ENCODE measurements around the gene KDM4B. TPM values are rescaled to one million over a fixed set of nuclear protein-coding genes. Genes with fewer than 3 reads are reported as not detected.

KDM4B gene
- total and polyA plus RNA-seq, 2 donors from 2014 or later = 6.6 to 35.7 TPM

DNA sequence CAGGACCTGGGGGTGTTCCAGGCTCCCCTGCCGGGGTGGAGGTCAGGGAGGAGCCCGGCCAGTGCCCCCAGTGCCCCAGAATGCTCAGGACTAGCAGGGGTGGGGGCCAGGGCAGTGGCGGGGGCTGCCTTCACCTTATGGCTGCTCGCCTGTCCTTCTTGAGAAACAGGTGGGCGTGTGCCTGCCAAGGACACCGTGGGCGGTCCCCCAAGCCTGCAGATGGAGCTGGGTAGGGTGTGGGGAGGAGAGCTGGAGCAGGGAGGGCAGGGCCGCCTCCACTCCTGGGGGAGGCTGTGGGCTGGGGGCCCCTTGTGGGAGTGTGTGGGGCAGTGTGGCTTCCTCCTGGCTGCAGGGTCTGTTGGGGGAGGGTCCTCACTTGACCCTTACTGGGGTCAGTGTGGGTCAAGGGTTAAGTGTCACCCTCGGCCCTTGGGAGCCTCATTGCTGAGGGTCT, 160.1 kb downstream of the KDM4B start:
- H3K4me3 ChIP-seq (ENCODE audit: low read length in 3 of 3) = no peak overlapping the region
- no peaks in the 10 kb centered on the region for H3K27me3 ChIP-seq (ENCODE audit: control insufficient read depth, insufficient read depth, low read length)
- TF ChIP-seq CTCF (IDR thresholded peaks at IDR 0.05; ENCODE audit: borderline replicate concordance, extremely low read depth, insufficient read depth) = no peak
- no peak overlapping the region for H3K9ac ChIP-seq (ENCODE audit: low read length in 3 of 3)
- no peak overlapping the region for H3K27ac ChIP-seq (ENCODE audit: low read depth in 2 of 2, low read length in 2 of 2)
- H3K9me3 ChIP-seq (ENCODE audit: control insufficient read depth in 2 of 3, insufficient read depth in 1 of 3, low read length in 3 of 3) = no peaks in the 10 kb centered on the region
- FAIRE-seq (no peak), DNase-seq (peak in 1 of 5 donors; percentile 69)
- intact Hi-C loops (cut with DNase I) = no loop called here
- H3K4me1 ChIP-seq (ENCODE audit: control insufficient read depth in 2 of 3, insufficient read depth in 2 of 3, low read depth in 1 of 3, low read length in 3 of 3) = no peaks in the 10 kb centered on the region
- peaks cover 0 to 9% (median 0%) of the 10 kb centered on the region in 3 donors for H3K36me3 ChIP-seq (ENCODE audit: control insufficient read depth in 2 of 3, insufficient read depth in 3 of 3, low read length in 3 of 3)

GRCh38 chr19:5129691-5130090, 160.8 kb downstream of the KDM4B start:
- intact Hi-C loops (cut with DNase I) = no loop called here
- DNase-seq (no peak), FAIRE-seq (no peak)
- Histone ChIP-seq H3K9me3 (ENCODE audit: control insufficient read depth in 2 of 3, insufficient read depth in 1 of 3, low read length in 3 of 3) (no peaks in the 10 kb centered on the region), H3K9ac (ENCODE audit: low read length in 3 of 3) (no peak overlapping the region), H3K4me3 (ENCODE audit: low read length in 3 of 3) (no peak overlapping the region), H3K27me3 (ENCODE audit: control insufficient read depth, insufficient read depth, low read length) (no peaks in the 10 kb centered on the region), H3K27ac (ENCODE audit: low read depth in 2 of 2, low read length in 2 of 2) (no peak overlapping the region), H3K36me3 (ENCODE audit: control insufficient read depth in 2 of 3, insufficient read depth in 3 of 3, low read length in 3 of 3) (peaks cover 0 to 9% (median 3%) of the 10 kb centered on the region in 3 donors), H3K4me1 (ENCODE audit: control insufficient read depth in 2 of 3, insufficient read depth in 2 of 3, low read depth in 1 of 3, low read length in 3 of 3) (no peaks in the 10 kb centered on the region)
- TF ChIP-seq CTCF (IDR thresholded peaks at IDR 0.05; ENCODE audit: borderline replicate concordance, extremely low read depth, insufficient read depth) = no peak

GRCh38 chr19:5130371-5131030, 161.6 kb downstream of the KDM4B start:
- FAIRE-seq (no peak), DNase-seq (no peak)
- no peak for TF ChIP-seq CTCF (IDR thresholded peaks at IDR 0.05; ENCODE audit: borderline replicate concordance, extremely low read depth, insufficient read depth)
- Histone ChIP-seq H3K27ac (ENCODE audit: low read depth in 2 of 2, low read length in 2 of 2) (no peak overlapping the region), H3K27me3 (ENCODE audit: control insufficient read depth, insufficient read depth, low read length) (no peaks in the 10 kb centered on the region), H3K9me3 (ENCODE audit: control insufficient read depth in 2 of 3, insufficient read depth in 1 of 3, low read length in 3 of 3) (no peaks in the 10 kb centered on the region), H3K36me3 (ENCODE audit: control insufficient read depth in 2 of 3, insufficient read depth in 3 of 3, low read length in 3 of 3) (peaks cover 0 to 9% (median 3%) of the 10 kb centered on the region in 3 donors), H3K4me3 (ENCODE audit: low read length in 3 of 3) (no peak overlapping the region), H3K9ac (ENCODE audit: low read length in 3 of 3) (no peak overlapping the region), H3K4me1 (ENCODE audit: control insufficient read depth in 2 of 3, insufficient read depth in 2 of 3, low read depth in 1 of 3, low read length in 3 of 3) (no peaks in the 10 kb centered on the region)
- intact Hi-C loops (cut with DNase I) = no loop called here
